HG03280 (cell line): ENCODE results near the gene BRIP1.
"Not testable (repeated sequence)": the region's sequence is repeated elsewhere in the genome, so short reads cannot be mapped to it uniquely, and the experiment has no call there.

Experiments
- ATAC-seq: cut with Tn5 transposase; IDR thresholded peaks from one replicate; pipeline ENCODE4 v1.9.1; 2021; ENCODE audit warnings: mild to moderate bottlenecking, moderate library complexity; ENCODE audit not compliant: unreplicated experiment

Gene BRIP1

GRCh38 chr17:61670691-61671090 is 192.6 kb downstream of the BRIP1 start:
- ATAC-seq, result no peak

GRCh38 chr17:61669522-61669921 is 193.8 kb downstream of the BRIP1 start:
- no peak for ATAC-seq

GRCh38 chr17:61668486-61668885 is 194.8 kb downstream of the BRIP1 start:
- ATAC-seq, result no peak

GRCh38 chr17:61666406-61667088 is 196.8 kb downstream of the BRIP1 start:
- ATAC-seq, result not testable (repeated sequence)

GRCh38 chr17:61663310-61663709 is 200.0 kb downstream of the BRIP1 start:
- no peak for ATAC-seq

- no peak for ATAC-seq
Measured at GRCh38 chr17:61662741-61663140, 200.6 kb downstream of the BRIP1 start.

GRCh38 chr17:61662186-61662585 is 201.1 kb downstream of the BRIP1 start:
- ATAC-seq, result no peak

GRCh38 chr17:61660746-61661485 is 202.4 kb downstream of the BRIP1 start:
- ATAC-seq, result no peak

- no peak for ATAC-seq
Measured at GRCh38 chr17:61659437-61659836, 203.9 kb downstream of the BRIP1 start.

GRCh38 chr17:61658183-61658582 is 205.1 kb downstream of the BRIP1 start:
- ATAC-seq, result no peak

GRCh38 chr17:61657338-61657737 is 206.0 kb downstream of the BRIP1 start:
- no peak for ATAC-seq

- no peak for ATAC-seq
Measured at GRCh38 chr17:61656721-61657217, 206.6 kb downstream of the BRIP1 start.

- ATAC-seq, result no peak
Measured at GRCh38 chr17:61650749-61651148, 212.6 kb downstream of the BRIP1 start.

- no peak for ATAC-seq
Measured at GRCh38 chr17:61648587-61648986, 214.7 kb downstream of the BRIP1 start.

- no peak for ATAC-seq
Measured at GRCh38 chr17:61647047-61647446, 216.3 kb downstream of the BRIP1 start.

GRCh38 chr17:61646482-61646881 is 216.8 kb downstream of the BRIP1 start:
- ATAC-seq, result no peak

GRCh38 chr17:61645920-61646319 is 217.4 kb downstream of the BRIP1 start:
- ATAC-seq, result no peak

GRCh38 chr17:61644800-61645774 is 218.2 kb downstream of the BRIP1 start:
- ATAC-seq, result no peak

GRCh38 chr17:61642768-61643167 is 220.6 kb downstream of the BRIP1 start:
- no peak for ATAC-seq

- no peak for ATAC-seq
Measured at GRCh38 chr17:61641715-61642114, 221.6 kb downstream of the BRIP1 start.

- ATAC-seq, result no peak
Measured at GRCh38 chr17:61641084-61641483, 222.2 kb downstream of the BRIP1 start.
